GM21447 (cell line): ENCODE measurements around the gene CLN5.
"Not testable (repeated sequence)": the region's sequence is repeated elsewhere in the genome, so short reads cannot be mapped to it uniquely, and the experiment has no call there.

Experiments used
- ATAC-seq: cut with Tn5 transposase; IDR thresholded peaks from one replicate; pipeline ENCODE4 v1.9.1; 2021; ENCODE audit not compliant: unreplicated experiment

CLN5 gene

DNA sequence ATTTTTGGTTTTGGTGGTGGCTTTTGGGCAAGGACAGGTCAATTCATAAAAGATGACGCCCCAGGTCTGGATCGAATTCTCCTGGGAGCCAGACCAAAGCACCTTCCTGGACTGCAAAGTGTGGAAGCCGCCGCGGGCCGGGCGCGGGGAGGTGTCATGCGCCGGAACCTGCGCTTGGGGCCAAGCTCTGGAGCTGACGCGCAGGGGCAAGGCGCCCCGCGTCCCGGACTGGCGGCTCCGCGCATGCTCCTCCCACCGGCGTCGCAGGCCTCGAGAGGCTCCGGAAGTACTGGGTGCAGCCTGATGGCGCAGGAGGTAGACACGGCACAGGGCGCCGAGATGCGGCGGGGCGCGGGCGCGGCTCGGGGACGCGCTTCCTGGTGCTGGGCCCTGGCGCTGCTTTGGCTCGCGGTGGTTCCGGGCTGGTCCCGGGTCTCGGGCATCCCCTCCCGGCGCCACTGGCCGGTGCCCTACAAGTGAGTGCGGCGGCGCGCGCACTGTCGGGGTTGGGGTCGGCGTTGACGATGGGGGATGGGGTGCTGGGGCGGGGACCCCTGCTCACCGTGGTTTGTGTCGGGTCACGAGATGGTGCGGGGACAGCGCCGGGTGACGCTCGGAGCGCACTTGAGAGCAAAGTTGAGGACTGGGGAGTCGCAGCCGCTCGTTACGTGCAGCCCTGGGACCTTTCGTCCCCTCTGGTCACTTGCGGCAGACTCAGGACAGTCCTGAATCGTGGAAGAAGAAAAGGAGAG lies at the start of gene CLN5:
CLN5 (plus strand) TSS at position 286 of the 752 bp plus-strand sequence; CDS start at position 304, 18 bp downstream.
- peak; percentile 94 for ATAC-seq

DNA sequence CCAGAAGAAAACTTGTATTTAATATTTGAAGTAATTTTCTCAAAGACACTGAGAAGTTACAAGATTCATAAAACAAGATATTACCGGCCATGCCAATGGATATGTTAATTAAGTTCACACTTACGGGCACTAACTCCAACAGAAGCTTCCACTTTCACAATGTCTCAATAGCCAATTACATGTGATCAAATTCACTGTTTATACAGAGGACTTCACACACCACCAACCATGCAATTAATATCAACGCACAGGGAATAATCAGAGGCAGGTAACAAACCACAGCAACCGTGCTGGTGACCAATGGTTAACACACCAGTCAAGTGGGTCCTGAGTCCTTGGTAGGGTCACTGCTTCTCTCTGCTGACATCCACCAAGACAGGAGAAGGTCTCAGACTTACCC lies 49.5 kb upstream of the CLN5 start:
- ATAC-seq: no peak

DNA sequence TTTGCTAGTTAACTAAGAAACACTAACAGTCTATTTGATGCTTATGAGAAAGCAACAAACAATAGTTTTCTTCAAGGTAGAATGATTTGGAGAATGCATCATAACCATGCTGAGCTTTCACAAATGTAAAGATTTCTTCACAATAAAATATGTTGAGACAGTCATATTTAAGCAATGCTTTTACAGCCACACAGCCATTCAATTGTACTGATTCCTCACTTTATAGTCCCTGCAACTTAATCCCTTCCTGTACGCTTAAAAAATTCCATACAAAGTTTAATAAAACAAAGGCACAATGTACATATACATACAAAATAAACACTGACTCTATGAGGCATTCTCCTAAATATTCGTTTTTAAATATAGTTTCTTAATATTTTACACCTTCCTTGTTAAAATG lies 48.2 kb upstream of the CLN5 start:
- no peak for ATAC-seq

DNA sequence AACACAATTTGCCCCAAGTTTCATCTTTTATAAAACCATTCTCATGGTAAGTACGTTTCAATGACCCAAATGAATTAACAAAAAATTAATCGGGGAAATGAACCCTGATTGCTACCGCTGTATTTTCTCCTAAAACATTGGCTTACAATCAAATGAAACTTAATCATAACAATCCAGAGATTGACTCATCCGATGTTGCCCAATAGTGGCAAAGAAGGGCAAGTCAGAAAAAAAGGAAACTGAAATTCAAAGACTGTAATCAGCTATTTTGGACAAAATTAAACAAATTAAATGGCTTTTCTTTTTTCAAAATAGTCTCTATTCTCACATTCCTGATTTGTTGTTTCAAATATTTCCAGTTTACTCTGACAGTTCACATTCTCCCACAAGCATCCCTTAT lies 47.4 kb upstream of the CLN5 start:
- no peak for ATAC-seq

DNA sequence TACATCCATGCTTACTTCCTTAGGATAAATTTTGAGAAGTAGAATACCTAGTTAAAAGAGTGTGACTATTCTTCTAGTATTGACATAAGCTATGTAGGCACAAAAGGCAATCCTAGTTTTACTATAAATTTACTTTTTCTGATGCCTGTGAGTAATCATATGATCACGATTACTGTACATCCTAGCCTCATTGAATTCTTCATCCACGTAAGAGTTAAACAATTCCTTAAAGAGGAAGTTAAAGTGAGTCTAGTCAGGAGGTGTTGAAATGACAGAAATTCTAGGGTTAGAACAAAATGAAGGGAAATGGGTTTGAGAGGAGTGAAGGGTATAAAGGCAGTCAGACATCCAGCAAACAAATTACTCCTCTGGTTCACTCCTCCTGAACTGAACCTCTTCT lies 43.7 kb upstream of the CLN5 start, which contains the start of gene ACOD1:
ACOD1 (plus strand) TSS at position 363 of the 400 bp plus-strand sequence. CDS start 48 bp downstream, outside the sequence.
- no peak for ATAC-seq

DNA sequence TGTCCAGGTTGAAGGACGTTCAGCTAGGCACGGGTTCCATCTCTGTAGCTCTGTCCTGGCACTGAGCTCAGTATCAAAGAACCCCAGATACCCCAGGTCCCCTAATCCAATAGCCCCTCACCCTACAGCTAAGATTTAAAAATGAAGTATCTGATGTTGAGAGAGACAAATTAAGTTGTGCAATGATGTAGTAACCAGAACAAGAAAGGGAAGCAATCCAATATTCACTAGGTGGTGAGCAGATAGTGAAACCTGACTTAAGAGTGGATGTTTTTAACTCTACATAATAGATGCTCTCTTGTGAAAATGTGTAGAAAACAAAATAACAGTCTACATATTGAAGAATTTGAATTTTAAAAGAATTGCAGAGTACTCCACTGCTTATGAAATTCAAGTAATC lies 41.8 kb upstream of the CLN5 start:
- no peak for ATAC-seq

DNA sequence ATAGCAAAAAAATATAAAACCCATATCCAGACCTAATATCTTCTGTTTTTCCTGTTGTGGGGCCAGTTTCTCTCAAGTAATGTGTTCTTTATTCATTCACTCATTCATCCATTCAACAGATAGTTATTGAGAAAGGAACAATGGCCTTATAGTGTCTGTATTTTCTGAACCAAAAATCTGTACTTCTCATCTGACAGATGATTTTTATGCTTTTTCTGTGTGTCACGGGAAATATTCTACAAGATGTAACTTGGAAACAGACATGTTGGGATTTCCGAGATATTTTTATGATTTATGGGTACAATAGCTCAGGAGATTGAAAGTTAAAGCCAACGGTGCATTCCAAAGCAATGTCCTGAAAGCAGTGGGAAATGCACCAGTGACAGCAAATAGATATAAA lies 37.9 kb upstream of the CLN5 start:
- no peak for ATAC-seq

DNA sequence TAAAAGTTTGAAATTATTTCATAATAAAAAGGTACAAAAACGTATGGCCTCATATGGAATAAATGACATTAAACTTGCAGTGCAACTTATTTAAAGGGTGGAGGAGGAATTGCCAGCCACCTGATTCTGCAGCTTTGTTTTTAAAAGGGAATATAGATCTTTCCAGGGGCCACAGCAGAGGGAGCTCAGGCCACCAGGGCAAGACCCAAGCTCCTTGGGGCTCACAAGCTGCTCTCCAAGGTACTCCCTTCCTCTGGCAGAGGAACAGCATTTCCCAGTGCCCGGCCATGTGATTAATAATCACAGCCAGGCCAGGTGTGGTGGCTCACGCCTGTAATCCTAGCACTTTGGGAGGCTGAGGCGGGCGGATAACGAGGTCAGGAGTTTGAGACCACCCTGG lies 37.3 kb upstream of the CLN5 start:
- ATAC-seq: no peak

DNA sequence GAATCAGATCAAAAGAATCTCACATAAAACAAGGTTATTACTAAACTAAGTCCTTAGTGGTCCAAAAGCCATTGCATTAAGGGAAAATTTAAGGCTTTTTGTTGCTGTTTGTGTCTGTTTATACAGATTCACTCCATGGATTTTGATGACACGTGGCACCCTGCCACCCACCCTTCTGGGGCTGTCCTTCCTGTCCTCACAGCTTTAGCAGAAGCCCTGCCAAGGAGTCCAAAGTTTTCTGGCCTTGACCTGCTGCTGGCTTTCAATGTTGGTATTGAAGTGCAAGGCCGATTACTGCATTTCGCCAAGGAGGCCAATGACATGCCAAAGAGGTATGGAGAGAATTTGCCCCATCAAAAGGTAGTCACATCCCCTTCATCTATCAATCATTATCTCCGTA lies 36.7 kb upstream of the CLN5 start:
- no peak for ATAC-seq

DNA sequence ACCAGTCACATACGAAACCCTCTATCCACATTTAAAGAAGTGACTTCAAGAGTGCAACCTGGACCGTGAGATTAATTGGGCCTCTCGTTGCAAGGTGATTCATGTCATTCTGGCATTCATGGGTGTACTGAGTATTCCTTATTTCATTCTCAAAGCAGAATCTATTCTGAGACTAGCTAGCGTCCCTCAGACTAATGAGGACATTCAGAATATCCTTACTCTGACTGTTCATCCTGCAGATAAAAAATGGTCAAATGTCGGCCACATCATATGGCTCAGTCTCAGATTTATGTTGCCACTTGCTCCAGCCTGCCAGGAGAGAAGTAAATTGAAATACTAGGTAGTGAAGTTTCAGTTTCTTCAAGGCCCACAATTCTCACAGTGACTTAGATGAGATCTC lies 36.2 kb upstream of the CLN5 start:
- ATAC-seq: no peak

DNA sequence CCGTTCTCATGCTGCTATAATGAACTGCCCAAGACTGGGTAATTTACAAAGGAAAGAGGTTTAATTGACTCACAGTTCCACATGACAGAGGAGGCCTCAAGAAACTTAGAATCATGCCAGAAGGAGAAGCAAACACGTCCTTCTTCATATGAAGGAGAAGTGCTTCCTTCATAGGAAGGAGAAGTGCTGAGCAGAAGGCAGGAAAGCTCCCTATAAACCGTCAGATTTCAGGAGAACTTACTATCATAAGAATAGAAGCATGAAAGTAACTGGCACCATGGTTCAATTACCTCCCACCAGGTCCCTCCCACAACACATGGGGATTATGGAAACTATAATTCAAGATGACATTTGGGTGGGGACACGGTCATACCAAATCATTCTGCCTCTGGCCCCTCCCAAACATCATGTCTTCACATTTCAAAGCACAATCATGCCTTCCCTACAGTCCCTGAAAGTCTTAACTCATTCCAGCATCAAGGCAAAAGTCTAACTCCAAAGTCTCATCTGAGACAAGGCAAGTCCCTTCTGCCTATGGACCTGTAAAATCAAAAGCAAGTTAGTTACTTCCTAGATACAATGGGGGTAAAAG lies 32.9 kb upstream of the CLN5 start:
- no peak for ATAC-seq

DNA sequence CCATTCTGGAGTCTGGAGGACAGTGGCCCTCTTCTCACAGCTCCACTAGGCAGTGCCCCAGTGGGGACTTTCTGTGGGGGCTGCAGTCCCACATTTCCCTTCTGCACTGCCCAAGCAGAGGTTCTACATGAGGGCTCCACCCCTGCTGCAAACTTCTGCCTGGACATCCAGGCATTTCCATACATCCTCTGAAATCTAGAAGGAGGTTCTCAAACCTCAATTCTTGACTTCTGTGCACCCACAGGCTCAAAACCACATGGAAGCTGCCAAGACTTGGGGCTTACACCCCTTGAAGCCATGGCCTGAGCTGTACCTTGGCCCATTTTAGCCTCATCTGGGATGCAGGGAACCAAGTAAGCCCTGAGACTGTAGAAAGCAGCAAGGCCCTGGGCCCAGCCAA lies 32.1 kb upstream of the CLN5 start:
- ATAC-seq: not testable (repeated sequence)

DNA sequence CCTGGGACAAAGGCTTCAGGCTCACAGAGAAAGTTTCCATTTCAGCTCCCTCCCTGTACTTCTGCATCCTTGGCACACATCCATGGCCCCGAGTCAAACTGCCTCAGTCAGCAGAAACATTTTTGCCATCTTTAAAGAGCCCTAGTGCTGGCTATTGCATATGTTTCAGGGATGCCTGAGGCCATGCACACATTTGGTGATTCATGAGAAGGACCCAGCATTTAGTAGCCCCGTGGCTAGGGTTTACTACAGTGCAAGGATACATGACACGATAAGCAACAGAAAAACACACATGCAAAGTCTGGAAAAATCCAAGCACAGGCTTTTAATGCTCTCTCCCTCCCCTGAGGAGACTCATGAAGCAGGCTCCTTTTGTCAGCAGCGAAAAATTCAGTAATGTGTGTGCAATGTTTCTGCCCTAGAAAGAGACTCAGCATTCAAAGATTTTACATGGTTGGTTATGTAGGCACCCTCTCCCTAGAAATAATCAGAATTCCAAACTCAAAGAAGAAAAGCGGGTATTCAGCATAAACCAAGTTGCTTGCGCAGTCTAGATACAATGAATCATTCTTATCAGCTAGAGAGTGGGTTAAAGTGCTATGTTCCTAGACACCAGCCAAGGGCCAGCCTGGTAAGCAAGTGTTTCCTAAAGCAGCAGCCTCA lies 26.0 kb upstream of the CLN5 start:
- ATAC-seq: no peak

DNA sequence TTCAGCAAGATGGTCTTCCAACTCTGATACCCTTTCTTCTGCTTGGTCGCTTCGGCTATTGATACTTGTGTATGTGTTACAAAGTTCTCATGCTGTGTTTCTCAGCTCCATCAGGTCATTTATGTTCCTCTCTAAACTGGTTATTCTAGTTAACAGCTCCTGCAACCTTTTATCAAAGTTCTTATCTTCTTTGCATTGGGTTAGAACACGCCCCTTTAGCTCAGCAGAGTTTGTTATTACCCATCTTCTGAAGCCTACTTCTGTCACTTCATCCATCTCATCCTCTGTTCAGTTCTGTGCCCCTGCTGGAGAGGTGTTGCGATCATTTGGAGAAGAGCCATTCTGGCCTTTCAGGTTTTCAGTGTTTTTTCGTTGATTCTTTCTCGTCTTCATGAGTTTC lies 24.9 kb upstream of the CLN5 start:
- no peak for ATAC-seq

DNA sequence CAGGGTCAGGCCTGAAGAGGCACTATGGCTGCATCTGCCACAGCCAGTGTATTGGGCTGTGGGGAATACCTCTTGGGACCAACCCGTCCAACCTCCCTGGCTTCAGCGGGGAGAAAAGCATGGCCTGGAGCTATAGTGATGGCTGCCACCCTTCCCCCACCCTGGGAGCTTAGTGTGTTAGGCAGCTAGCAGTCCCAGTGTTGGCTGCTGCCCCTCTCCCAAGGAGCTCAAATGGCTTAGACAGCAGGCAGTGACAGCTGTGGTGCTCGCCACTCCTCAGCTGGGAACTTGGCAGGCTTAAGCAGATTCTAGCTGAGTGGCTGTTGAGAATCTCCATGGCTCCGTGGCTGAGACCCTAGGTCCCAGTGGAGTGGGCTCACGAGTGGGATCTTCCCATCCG lies 23.8 kb upstream of the CLN5 start:
- no peak for ATAC-seq

DNA sequence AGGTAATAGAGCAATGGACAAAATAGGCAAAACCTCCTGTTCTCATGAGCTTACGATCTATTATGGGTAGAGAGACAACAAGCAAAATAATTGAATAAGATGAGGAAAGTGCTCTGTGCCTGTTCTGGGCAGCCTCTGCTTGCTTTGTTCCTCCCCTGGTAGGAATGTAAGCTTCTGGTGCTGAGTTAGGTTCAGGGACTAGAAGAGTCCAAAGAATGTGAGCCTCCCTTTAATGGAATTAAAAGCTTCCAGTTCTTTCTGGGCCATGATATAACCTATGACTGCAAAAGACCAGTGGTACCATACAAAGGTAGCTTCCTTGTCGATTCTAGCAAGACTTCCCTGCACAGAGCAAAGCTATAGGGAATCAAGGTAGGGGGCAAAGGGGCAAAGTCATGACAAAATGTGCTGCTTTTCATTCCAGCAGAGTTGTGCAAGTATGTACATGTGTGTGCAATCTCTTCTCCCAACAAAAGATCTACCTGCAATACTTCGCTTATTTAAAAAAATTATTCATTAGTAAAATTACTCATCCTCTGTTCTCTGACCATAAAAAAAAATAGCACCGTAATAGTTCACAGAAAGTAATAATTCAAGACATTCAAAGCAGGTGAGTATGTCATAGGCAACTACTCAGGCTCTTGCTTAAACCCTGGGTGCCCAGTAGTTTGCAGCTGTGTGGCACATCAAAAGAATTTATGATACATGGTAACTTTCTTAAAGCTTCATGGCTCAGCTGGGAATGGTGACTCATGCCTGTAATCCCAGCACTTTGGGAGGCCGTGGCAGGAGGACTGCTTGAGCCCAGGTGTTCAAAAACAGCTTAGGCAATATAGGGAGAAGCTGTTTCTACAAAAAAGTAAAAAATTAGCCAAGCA lies 22.2 kb upstream of the CLN5 start:
- no peak for ATAC-seq

DNA sequence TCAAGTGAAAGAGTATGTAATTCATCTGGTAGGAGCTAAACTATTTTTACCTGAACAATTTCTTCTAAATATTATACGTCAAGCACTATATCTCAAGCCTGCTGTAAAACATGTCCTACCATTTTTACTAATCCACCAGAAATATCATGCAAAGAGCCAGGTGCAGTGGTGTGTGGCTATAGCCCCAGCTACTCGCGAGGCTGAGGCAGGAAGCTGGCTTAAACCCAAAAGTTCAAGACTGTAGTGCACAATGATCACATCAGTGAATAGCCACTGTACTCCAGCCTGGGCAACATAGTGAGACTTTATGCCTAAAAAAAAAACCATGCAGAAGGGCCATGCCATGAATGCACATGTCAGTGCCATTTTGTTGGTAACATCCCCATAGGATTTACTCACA lies 20.7 kb upstream of the CLN5 start:
- ATAC-seq: no peak

DNA sequence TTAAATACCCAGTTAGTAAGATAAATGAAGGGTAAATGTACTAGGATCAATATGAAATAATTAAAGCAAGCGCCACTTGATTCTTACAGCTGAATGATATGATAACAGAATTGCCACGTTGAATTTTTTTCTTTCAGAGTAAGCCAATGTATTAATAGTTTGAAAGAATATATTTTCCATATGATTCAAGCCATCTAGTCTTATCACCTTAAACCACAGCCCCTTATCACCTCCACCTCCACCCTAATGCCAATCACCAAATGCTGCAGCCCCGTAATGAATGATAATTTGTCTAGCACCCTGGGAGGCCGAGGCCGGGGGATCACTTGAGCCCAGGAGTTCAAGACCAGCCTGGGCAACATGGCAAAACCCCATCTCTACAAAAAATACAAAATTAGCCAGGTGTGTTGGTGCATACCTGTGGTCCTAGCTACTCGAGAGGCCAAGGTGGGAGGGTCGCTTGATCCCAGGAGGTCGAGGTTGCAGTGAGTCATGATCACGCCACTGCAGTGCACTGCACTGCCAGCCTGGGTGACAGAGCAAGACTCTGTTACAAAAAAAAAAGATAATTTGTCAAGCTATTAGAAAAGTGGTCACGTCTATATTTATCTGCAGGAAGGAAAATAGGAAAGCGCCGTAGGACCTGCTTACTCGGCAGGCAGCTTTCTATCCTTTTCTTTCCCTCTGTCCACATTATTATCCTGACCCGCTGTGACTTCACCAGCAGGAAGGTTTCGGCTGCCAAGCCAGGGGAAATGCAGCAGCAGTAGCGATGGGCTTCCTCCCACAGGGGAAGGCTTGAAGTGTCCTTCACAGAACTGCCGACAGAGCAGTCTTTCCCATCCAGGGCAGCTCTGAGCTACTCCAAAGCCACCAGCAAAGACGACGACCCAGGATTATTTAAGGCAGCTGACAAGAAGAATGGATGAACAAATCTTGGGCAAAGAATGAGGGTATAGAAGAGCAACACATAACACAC lies 19.7 kb upstream of the CLN5 start:
- ATAC-seq: no peak

DNA sequence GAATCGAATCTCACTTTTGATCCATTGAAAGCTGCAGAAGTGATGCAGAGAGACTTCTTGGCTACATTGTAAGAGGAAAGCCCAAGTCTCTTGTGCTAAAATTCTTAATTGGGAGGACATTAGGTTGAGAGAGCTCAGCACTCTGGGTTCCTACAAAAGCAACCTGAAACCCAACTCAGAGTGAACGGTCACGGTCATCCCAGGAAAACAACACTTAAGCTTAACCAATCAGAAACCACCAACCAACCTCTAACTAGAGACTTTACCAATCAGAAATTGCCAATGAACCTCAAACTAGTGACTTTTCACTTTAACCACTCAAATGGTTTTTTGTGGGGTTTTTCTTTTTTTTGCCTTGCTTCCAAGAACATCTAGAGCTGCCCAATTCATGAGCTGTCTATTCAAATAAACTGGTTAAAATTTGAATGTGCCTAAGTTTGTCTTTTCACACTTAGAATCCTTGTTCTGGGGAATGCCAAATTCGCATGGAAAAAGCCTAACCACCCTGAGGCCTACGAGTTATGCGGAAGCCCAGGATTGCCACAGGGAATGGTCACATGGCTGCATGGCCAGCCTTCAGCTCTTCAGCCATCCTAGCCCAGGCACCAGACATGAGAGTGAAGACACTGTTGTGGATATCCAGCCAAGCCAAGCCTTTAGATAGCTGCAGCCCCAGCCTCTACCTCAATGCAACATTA lies 17.8 kb upstream of the CLN5 start:
- no peak for ATAC-seq

DNA sequence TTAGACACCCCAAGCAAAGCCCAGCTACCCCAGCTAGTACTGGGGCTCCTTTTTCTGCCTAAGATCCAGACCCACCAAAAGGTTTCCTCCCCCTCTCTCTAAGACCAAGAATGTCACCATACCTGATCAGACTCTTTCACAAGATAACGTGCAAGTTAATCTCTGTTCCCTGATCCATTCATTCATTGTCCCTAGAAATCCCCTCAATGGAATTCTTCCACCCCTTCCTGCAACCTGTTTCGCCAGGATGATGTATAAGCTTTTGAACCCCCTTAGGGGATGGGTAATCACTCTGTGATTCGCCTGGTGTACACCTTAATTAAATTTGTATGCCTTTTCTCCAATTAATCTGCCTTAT lies 17.3 kb upstream of the CLN5 start:
- no peak for ATAC-seq
